Measurements from ENCODE around the gene MSANTD7.

GRCh38 chr10:14876764-14877163, 38.7 kb downstream of the MSANTD7 start:
- no peak for TF ChIP-seq CTCF (IDR thresholded peaks at IDR 0.05)
- no peak for TF ChIP-seq POLR2A (IDR thresholded peaks at IDR 0.05)
